ENCODE measurements around the gene PARD3B.

The PARD3B gene

GRCh38 chr2:204775766-204776165 is 230.5 kb downstream of the PARD3B start:
- peak; percentile 25 for DNase-seq

GRCh38 chr2:204776781-204777559 is 231.7 kb downstream of the PARD3B start:
- DNase-seq: peak; percentile 72

- DNase-seq: no peak
Observed at GRCh38 chr2:204779771-204780170, 234.5 kb downstream of the PARD3B start.

- no peak for DNase-seq
Observed at GRCh38 chr2:204781941-204782340, 236.7 kb downstream of the PARD3B start.

GRCh38 chr2:204790076-204790475 is 244.8 kb downstream of the PARD3B start:
- DNase-seq: no peak

GRCh38 chr2:204791230-204791629 is 246.0 kb downstream of the PARD3B start:
- peak; percentile 29 for DNase-seq

- DNase-seq: no peak
Observed at GRCh38 chr2:204794624-204795023, 249.3 kb downstream of the PARD3B start.

- peak; percentile 43 for DNase-seq
Observed at GRCh38 chr2:204795156-204795555, 249.9 kb downstream of the PARD3B start.

GRCh38 chr2:204796581-204796980 is 251.3 kb downstream of the PARD3B start:
- no peak for DNase-seq

- no peak for DNase-seq
Observed at GRCh38 chr2:204799791-204800190, 254.5 kb downstream of the PARD3B start.

GRCh38 chr2:204808494-204808893 is 263.2 kb downstream of the PARD3B start:
- no peak for DNase-seq

- DNase-seq: peak; percentile 5
Observed at GRCh38 chr2:204824751-204825453, 279.6 kb downstream of the PARD3B start.

- DNase-seq: no peak
Observed at GRCh38 chr2:204825681-204826080, 280.4 kb downstream of the PARD3B start.

GRCh38 chr2:204827701-204828590 is 282.7 kb downstream of the PARD3B start:
- no peak for DNase-seq

GRCh38 chr2:204834716-204835384 is 289.6 kb downstream of the PARD3B start:
- DNase-seq: no peak

GRCh38 chr2:204835786-204836185 is 290.5 kb downstream of the PARD3B start:
- DNase-seq: no peak

- no peak for DNase-seq
Observed at GRCh38 chr2:204840504-204840903, 295.2 kb downstream of the PARD3B start.

- DNase-seq: no peak
Observed at GRCh38 chr2:204842068-204842467, 296.8 kb downstream of the PARD3B start.

GRCh38 chr2:204842661-204843485 is 297.6 kb downstream of the PARD3B start:
- DNase-seq: peak; percentile 98

GRCh38 chr2:204846471-204846870 is 301.2 kb downstream of the PARD3B start:
- no peak for DNase-seq

- no peak for DNase-seq
Observed at GRCh38 chr2:204849892-204850291, 304.6 kb downstream of the PARD3B start.

- DNase-seq: no peak
Observed at GRCh38 chr2:204850581-204850980, 305.3 kb downstream of the PARD3B start.

Data from fibroblast of upper back skin (primary cell).